GM23338 (cell line): ENCODE data around the gene TAB3. TPM values are rescaled to one million over a fixed set of nuclear protein-coding genes. Genes with fewer than 3 reads are reported as not detected.

Source experiments
- ATAC-seq: fragments of 200-7000 bp; cut with Tn5 transposase; 3 replicates; pipeline ENCODE4 v1.9.1; 2020
- DNase-seq: peaks from one replicate; pipeline ENCODE4 v3.0.0-alpha.2; 2015; ENCODE audit warnings: low spot score
- H2AFZ ChIP-seq: fragments of 200-600 bp; sonication (generic); 2 replicates; pipeline ENCODE4 v1.8.0; 2016; ENCODE audit warnings: antibody characterized with exemption, mild to moderate bottlenecking, moderate library complexity
- H3F3A ChIP-seq: fragments of 200-600 bp; sonication (generic); replicated peaks from 2 replicates; pipeline ENCODE4 v1.8.0; 2017; ENCODE audit warnings: antibody characterized with exemption, mixed run types, low read depth
- H3K27ac ChIP-seq: fragments of 200-600 bp; sonication (generic); 2 replicates; pipeline ENCODE4 v1.6.1; 2016; ENCODE audit warnings: low read depth
- H3K27me3 ChIP-seq: fragments of 200-600 bp; sonication (generic); 2 replicates; pipeline ENCODE4 v1.8.0; 2016; ENCODE audit warnings: mild to moderate bottlenecking, mixed run types, moderate library complexity; ENCODE audit not compliant: insufficient read depth
- H3K36me3 ChIP-seq: fragments of 200-600 bp; sonication (generic); 2 replicates; pipeline ENCODE4 v1.8.0; 2016; ENCODE audit warnings: mild to moderate bottlenecking; ENCODE audit not compliant: insufficient read depth
- H3K4me1 ChIP-seq: fragments of 200-600 bp; sonication (generic); 2 replicates; pipeline ENCODE4 v1.8.0; 2016; ENCODE audit warnings: mild to moderate bottlenecking, moderate library complexity; ENCODE audit not compliant: insufficient read depth
- H3K4me2 ChIP-seq: fragments of 200-600 bp; sonication (generic); 2 replicates; pipeline ENCODE4 v1.7.1; 2017; ENCODE audit warnings: mixed run types
- H3K4me3 ChIP-seq: fragments of 200-600 bp; sonication (generic); 2 replicates; pipeline ENCODE4 v1.6.1; 2016; ENCODE audit warnings: mixed run types
- H3K79me2 ChIP-seq: fragments of 200-600 bp; sonication (generic); replicated peaks from 2 replicates; pipeline ENCODE4 v1.8.0; 2017; ENCODE audit warnings: mild to moderate bottlenecking; ENCODE audit not compliant: insufficient read depth
- H3K9me2 ChIP-seq: fragments of 200-600 bp; sonication (generic); 2 replicates; pipeline ENCODE4 v1.8.0; 2017; ENCODE audit not compliant: insufficient read depth
- H4K20me1 ChIP-seq: fragments of 200-600 bp; sonication (generic); replicated peaks from 2 replicates; pipeline ENCODE4 v1.8.0; 2017; ENCODE audit warnings: mild to moderate bottlenecking; ENCODE audit not compliant: insufficient read depth
- H3K27ac Mint-ChIP-seq: 2 replicates; pipeline ENCODE4 v1.8.0; 2020; ENCODE audit warnings: inconsistent platforms, mild to moderate bottlenecking, moderate library complexity, mixed read lengths
- H3K27me3 Mint-ChIP-seq: 3 replicates; pipeline ENCODE4 v1.8.0; 2022; ENCODE audit warnings: low read depth, mild to moderate bottlenecking, moderate library complexity, mixed read lengths, inconsistent platforms; ENCODE audit not compliant: insufficient read depth, poor library complexity
- H3K36me3 Mint-ChIP-seq: 3 replicates; pipeline ENCODE4 v1.8.0; 2021; ENCODE audit warnings: low read depth, mild to moderate bottlenecking, inconsistent platforms, moderate library complexity, mixed read lengths
- H3K4me1 Mint-ChIP-seq: 3 replicates; pipeline ENCODE4 v1.8.0; 2020; ENCODE audit warnings: mild to moderate bottlenecking, inconsistent platforms, mixed read lengths
- H3K4me3 Mint-ChIP-seq: 3 replicates; pipeline ENCODE4 v1.8.0; 2021; ENCODE audit warnings: moderate library complexity, mild to moderate bottlenecking, inconsistent platforms, mixed read lengths
- H3K9me3 Mint-ChIP-seq: 3 replicates; pipeline ENCODE4 v1.8.0; 2020; ENCODE audit warnings: moderate library complexity, mild to moderate bottlenecking, inconsistent platforms, mixed read lengths
- CREB1 ChIP-seq: fragments of 250-450 bp; sonication (Bioruptor Pico); IDR thresholded peaks from 2 replicates; pipeline ENCODE4 v1.5.0; 2020; ENCODE audit warnings: low read depth, mild to moderate bottlenecking, moderate library complexity
- CTCF ChIP-seq, 2 experiments: fragments of 200-600 bp in 1 of 2; sonication (generic) in 1 of 2; conservative IDR thresholded peaks; 2 replicates each; pipeline versions ENCODE4 v1.5.1 to v1.6.1; 2016 to 2017; ENCODE audit warnings: antibody characterized with exemption in 2 of 2, low read depth in 2 of 2, mild to moderate bottlenecking in 2 of 2, moderate library complexity in 1 of 2
- ETS1 ChIP-seq: IDR thresholded peaks from 2 replicates; pipeline ENCODE4 v1.6.1; 2016; ENCODE audit warnings: antibody characterized with exemption
- EZH2phosphoT487 ChIP-seq: fragments of 200-600 bp; sonication (generic); IDR thresholded peaks from one replicate; pipeline ENCODE4 v1.8.1; 2018; ENCODE audit warnings: antibody characterized with exemption; ENCODE audit not compliant: unreplicated experiment
- POLR2AphosphoS5 ChIP-seq: IDR thresholded peaks from 2 replicates; pipeline ENCODE4 v1.6.1; 2016; ENCODE audit warnings: antibody characterized with exemption, low read depth
- REST ChIP-seq: IDR thresholded peaks from one replicate; pipeline ENCODE4 v1.6.1; 2018; ENCODE audit warnings: antibody characterized with exemption; ENCODE audit not compliant: unreplicated experiment
- STAT1 ChIP-seq: IDR thresholded peaks from one replicate; pipeline ENCODE4 v1.6.1; 2016; ENCODE audit warnings: antibody characterized with exemption; ENCODE audit not compliant: unreplicated experiment
- ZNF114 ChIP-seq: fragments of 250-450 bp; sonication (Bioruptor Pico); IDR thresholded peaks from 2 replicates; pipeline ENCODE4 v1.5.0; 2020; ENCODE audit warnings: mild to moderate bottlenecking, moderate library complexity
- ZNF331 ChIP-seq: fragments of 250-450 bp; sonication (Bioruptor Pico); IDR thresholded peaks from 2 replicates; pipeline ENCODE4 v1.5.0; 2020; ENCODE audit warnings: low read depth, mild to moderate bottlenecking, moderate library complexity
- ZNF462 ChIP-seq: fragments of 250-450 bp; sonication (Bioruptor Pico); IDR thresholded peaks from 2 replicates; pipeline ENCODE4 v1.5.0; 2020; ENCODE audit warnings: mild to moderate bottlenecking, moderate library complexity
- polyA plus RNA-seq: library from polyadenylated mRNA; unstranded; fragments of >200 nt; fragmentation: Nextera tagmentation; extraction: Ambion mirVana; gene quantifications from 2 replicates; pipeline ENCODE4 v1.2.1, GENCODE V29; 2016
- total RNA-seq: library from RNA; depleted of rRNA; stranded (reverse); fragments of >200 nt; shearing (Covaris generic); gene quantifications from 2 replicates; pipeline ENCODE4 v1.2.3, GENCODE V29; 2014

Gene TAB3
- total and polyA plus RNA-seq, 2 experiments from 2014 or later = 4.4 to 21.7 TPM

DNA sequence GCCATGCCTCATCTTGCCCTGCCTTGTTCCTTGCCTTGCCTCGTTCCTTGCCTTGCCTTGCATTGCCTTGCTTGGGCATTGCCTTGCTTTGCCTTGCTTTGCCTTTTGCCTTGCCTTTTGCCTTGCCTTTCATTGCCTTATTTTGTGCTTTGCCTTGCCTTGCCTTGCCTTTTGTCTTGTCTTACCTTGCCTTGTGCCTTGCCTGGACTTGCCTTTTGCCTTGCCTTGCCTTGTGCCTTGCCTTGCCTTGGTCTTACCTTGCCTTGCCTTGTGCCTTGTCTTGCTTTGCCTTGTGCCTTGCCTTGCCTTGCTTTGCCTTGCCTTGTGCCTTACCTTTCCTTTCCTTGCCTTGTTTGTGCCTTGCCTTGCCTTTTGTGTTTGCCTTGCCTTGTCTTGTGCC lies 88.2 kb downstream of the TAB3 start:
- Histone ChIP-seq H4K20me1 (no peaks in the 10 kb centered on the region), H3K36me3 (no peaks in the 10 kb centered on the region), H3K4me1 (no peaks in the 10 kb centered on the region), H3F3A (no peaks in the 10 kb centered on the region), H3K27me3 (no peaks in the 10 kb centered on the region), H3K79me2 (no peaks in the 10 kb centered on the region), H3K9me2 (no peaks in the 10 kb centered on the region), H3K4me2 (no peak overlapping the region), H2AFZ (no peak overlapping the region), H3K27ac (no peak overlapping the region), H3K4me3 (no peak overlapping the region)
- no peak for DNase-seq
- H3K4me1 Mint-ChIP-seq = no peaks in the 10 kb centered on the region
- H3K27me3 Mint-ChIP-seq = no peaks in the 10 kb centered on the region
- no peaks in the 10 kb centered on the region for H3K36me3 Mint-ChIP-seq
- no peak overlapping the region for H3K27ac Mint-ChIP-seq
- TF ChIP-seq STAT1 (no peak), POLR2AphosphoS5 (no peak), EZH2phosphoT487 (no peak), ZNF114 (CRISPR knock-in tag) (no peak), CTCF (conservative IDR thresholded peaks at IDR 0.05; ENCODE audit: low read depth in 2 of 2) (no peak), ZNF462 (CRISPR knock-in tag) (no peak), ZNF331 (CRISPR knock-in tag) (no peak), REST (no peak), CREB1 (no peak), ETS1 (no peak)
- ATAC-seq = no peak
- no peaks in the 10 kb centered on the region for H3K9me3 Mint-ChIP-seq
- H3K4me3 Mint-ChIP-seq = no peak overlapping the region
